Activated CD4-positive, alpha-beta T cell treated with anti-CD3 and anti-CD28 coated beads for 24 hours (primary cell): ENCODE data around the gene ITLN2.
"Not testable (repeated sequence)": the region's sequence is repeated elsewhere in the genome, so short reads cannot be mapped to it uniquely, and the experiment has no call there.

Experiments used
- DNase-seq, 2 donors: peaks; one replicate each; pipeline ENCODE4 v3.0.0-alpha.2; 2020; ENCODE audit warnings: low read depth in 2 of 2

The ITLN2 gene

GRCh38 chr1:160954158-160955104 lies at the start of gene ITLN2:
TSS of gene ITLN2 (minus strand) at chr1:160954809. CDS start at chr1:160954741, 68 bp downstream.
- DNase-seq: peak; percentile 21 to 27

GRCh38 chr1:161001525-161001924 lies 46.9 kb upstream of the ITLN2 start:
- DNase-seq: no peak

GRCh38 chr1:161000736-161001480 lies 46.3 kb upstream of the ITLN2 start:
- no peak for DNase-seq

- no peak for DNase-seq
These were observed 44.8 kb upstream of the ITLN2 start for GRCh38 chr1:160999376-160999775.

- peak in 1 of 2 donors; percentile 37 for DNase-seq
These were observed 42.9 kb upstream of the ITLN2 start for GRCh38 chr1:160997323-160998038.

GRCh38 chr1:160996178-160996577 lies 41.6 kb upstream of the ITLN2 start:
- DNase-seq: no peak

- DNase-seq: no peak
These were observed 39.1 kb upstream of the ITLN2 start for GRCh38 chr1:160993544-160994193.

GRCh38 chr1:160992036-160992435 lies 37.4 kb upstream of the ITLN2 start:
- not testable (repeated sequence) for DNase-seq

- DNase-seq: no peak
These were observed 32.9 kb upstream of the ITLN2 start for GRCh38 chr1:160987359-160988050.

- no peak for DNase-seq
These were observed 31.1 kb upstream of the ITLN2 start for GRCh38 chr1:160985723-160986122.

- DNase-seq: no peak
These were observed 27.2 kb upstream of the ITLN2 start for GRCh38 chr1:160981584-160982411.

- DNase-seq: no peak
These were observed 24.7 kb upstream of the ITLN2 start for GRCh38 chr1:160979286-160979685.

- no peak for DNase-seq
These were observed 23.9 kb upstream of the ITLN2 start for GRCh38 chr1:160978510-160978927.

- no peak for DNase-seq
These were observed 20.4 kb upstream of the ITLN2 start for GRCh38 chr1:160975026-160975425.

- no peak for DNase-seq
These were observed 18.9 kb upstream of the ITLN2 start for GRCh38 chr1:160973491-160973890.

- DNase-seq: no peak
These were observed 18.3 kb upstream of the ITLN2 start for GRCh38 chr1:160972939-160973338.

GRCh38 chr1:160971618-160972056 lies 17.0 kb upstream of the ITLN2 start:
- peak in 1 of 2 donors; percentile 31 for DNase-seq

GRCh38 chr1:160963521-160963920 lies 8.9 kb upstream of the ITLN2 start:
- no peak for DNase-seq

GRCh38 chr1:160961419-160961818 lies 6.8 kb upstream of the ITLN2 start:
- DNase-seq: no peak

- DNase-seq: no peak
These were observed 2.4 kb upstream of the ITLN2 start for GRCh38 chr1:160956966-160957365.
